Measurements from ENCODE around the gene FARP1. TPM values are rescaled to one million over a fixed set of nuclear protein-coding genes. Genes with fewer than 3 reads are reported as not detected.

The FARP1 gene
- total and polyA plus RNA-seq, 10 of the 15 experiments (the other 5 are each of a cell fraction or from before 2014, with no cell fraction given), result 0.17 to 6.9 (median 0.68) TPM

- peak; percentile 33 for DNase-seq (ENCODE audit: low read depth, low spot score)
- ATAC-seq, result peak; percentile 85
- Histone ChIP-seq H3K4me2 (ENCODE audit: control insufficient read depth, insufficient read depth) (peak overlapping the region; percentile 48), H3K4me1 (ENCODE audit: control insufficient read depth, insufficient read depth, low read length) (peaks cover 6% of the 10 kb centered on the region), H4K20me1 (ENCODE audit: control insufficient read depth, insufficient read depth) (no peaks in the 10 kb centered on the region), H3K79me2 (ENCODE audit: control insufficient read depth, insufficient read depth, low read length) (no peaks in the 10 kb centered on the region), H3K9ac (ENCODE audit: control insufficient read depth, insufficient read depth, low read length) (no peak overlapping the region; the same call in 1 of the 2 replicates), H2AFZ (ENCODE audit: control insufficient read depth, low read depth, low read length) (peak overlapping the region; percentile 29; the same call in 1 of the 2 replicates), H3K4me3 (no peak overlapping the region), H3K9me3 (replicated peaks; ENCODE audit: control insufficient read depth, insufficient read depth, low read length) (no peaks in the 10 kb centered on the region), H3K27ac (ENCODE audit: control insufficient read depth, insufficient read depth) (no peak overlapping the region), H3K27me3 (replicated peaks in 1 of 2; ENCODE audit: control insufficient read depth in 2 of 2, insufficient read depth in 2 of 2, low read length in 1 of 2) (no peaks in the 10 kb centered on the region), H3K36me3 (ENCODE audit: control insufficient read depth in 2 of 2, insufficient read depth in 2 of 2, low read length in 1 of 2) (no peaks in the 10 kb centered on the region)
- RAD21 ChIA-PET (ENCODE audit: unreplicated experiment), result no interaction called here
- BruUV-seq (replicated peaks), result no TSS peak
- in situ Hi-C loops (cut with MboI) (no loop called here), intact Hi-C loops (cut with micrococcal nuclease; ENCODE audit: unreplicated experiment) (no loop called here)
- POLR2A ChIA-PET, result no interaction called here
- CTCF ChIA-PET, result interaction anchor here (0.5 to 0.7 kb wide), 2 partner anchors 13 to 178 kb away, joined by 3 read pairs; no protein-coding TSS in a partner anchor
- TF ChIP-seq HDAC2 (IDR thresholded peaks at IDR 0.05), result no peak
- TF ChIP-seq ATF7 (IDR thresholded peaks at IDR 0.05; ENCODE audit: low read depth), result 0 out of 2 replicates have a peak, but pooled peaks have one; percentile 13
- TF ChIP-seq NFYB (IDR thresholded peaks at IDR 0.05; ENCODE audit: insufficient read depth, low read depth, low read length), result 0 out of 2 replicates have a peak, but pooled peaks have one; percentile 27
- TF ChIP-seq MEF2A (IDR thresholded peaks at IDR 0.05; ENCODE audit: insufficient read depth, low read depth, low read length), result peak; percentile 94
- TF ChIP-seq MEF2B (IDR thresholded peaks at IDR 0.05; ENCODE audit: partially characterized antibody, poor library complexity, severe bottlenecking), result peak; percentile 72
- peak; percentile 68 for TF ChIP-seq RUNX3 (IDR thresholded peaks at IDR 0.05; ENCODE audit: low read length)
- TF ChIP-seq ZNF384 (IDR thresholded peaks at IDR 0.05; ENCODE audit: borderline replicate concordance, low read depth, low read length), result peak; percentile 25; the same call in 1 of the 2 replicates
- no peak for TF ChIP-seq ZNF207 (IDR thresholded peaks at IDR 0.05; ENCODE audit: borderline replicate concordance)
- 35% methylated on average over 18 of the region's 18 CpGs for WGBS (ENCODE audit: insufficient coverage, insufficient replicate concordance, low lambda C conversion rate, missing lambda C conversion rate)
- peak; percentile 78 for FAIRE-seq
- SMC1A ChIA-PET (ENCODE audit: uncharacterized antibody, unreplicated experiment), result interaction anchor here (0.9 to 1.0 kb wide), 2 partner anchors 13 to 32 kb away, joined by 3 read pairs; no protein-coding TSS in a partner anchor
Observed at GRCh38 chr13:98267080-98267912, 124.4 kb downstream of the FARP1 start.
